Keratinocyte (primary cell): ENCODE results near the gene STAG3. TPM values are rescaled to one million over a fixed set of nuclear protein-coding genes. Genes with fewer than 3 reads are reported as not detected.
"Not testable (repeated sequence)": the region's sequence is repeated elsewhere in the genome, so short reads cannot be mapped to it uniquely, and the experiment has no call there.

Experiments
- DNase-seq: peaks from one replicate; pipeline ENCODE4 v3.0.0-alpha.2; 2011; ENCODE audit warnings: low read depth, missing footprints, low spot score
- FAIRE-seq: peaks from 2 replicates; lab custom pipeline; 2011; peaks lifted over from hg19 to GRCh38; lab: Jason Lieb, UNC
- H2AFZ ChIP-seq: 2 replicates; pipeline ENCODE4 v1.6.0; 2012; ENCODE audit warnings: low read length, control low read depth, inconsistent platforms; ENCODE audit not compliant: control insufficient read depth
- H3K27ac ChIP-seq: 2 replicates; pipeline ENCODE4 v1.5.1; 2011; ENCODE audit warnings: low read length; ENCODE audit not compliant: control insufficient read depth, insufficient read depth
- H3K27me3 ChIP-seq: 3 replicates; pipeline ENCODE4 v1.6.0; 2011; ENCODE audit warnings: low read length; ENCODE audit not compliant: control insufficient read depth, insufficient read depth; ENCODE audit errors: extremely low read depth
- H3K36me3 ChIP-seq, 2 experiments: 2 replicates in 1 of 2; 3 replicates in 1 of 2; pipeline ENCODE4 v1.5.1; 2011; ENCODE audit warnings: low read length in 2 of 2, mild to moderate bottlenecking in 1 of 2; ENCODE audit not compliant: control insufficient read depth in 2 of 2, insufficient read depth in 2 of 2; ENCODE audit errors: extremely low read depth in 1 of 2
- H3K4me1 ChIP-seq: 3 replicates; pipeline ENCODE4 v1.5.1; 2011; ENCODE audit warnings: low read length; ENCODE audit not compliant: control insufficient read depth, insufficient read depth; ENCODE audit errors: extremely low read depth
- H3K4me2 ChIP-seq: 3 replicates; pipeline ENCODE4 v1.6.0; 2011; ENCODE audit warnings: low read depth, low read length; ENCODE audit not compliant: control insufficient read depth, insufficient read depth; ENCODE audit errors: extremely low read depth
- H3K4me3 ChIP-seq, 3 experiments: fragments of 200-600 bp in 1 of 3; sonication (generic) in 1 of 3; 2 replicates in 2 of 3; 3 replicates in 1 of 3; pipeline ENCODE4 v1.5.1; 2011 to 2016; ENCODE audit warnings: low read length in 3 of 3, mild to moderate bottlenecking in 3 of 3, control low read depth in 2 of 3, inconsistent platforms in 1 of 3, low read depth in 1 of 3, mixed read lengths in 1 of 3, mixed run types in 1 of 3, moderate library complexity in 1 of 3; ENCODE audit not compliant: control insufficient read depth in 2 of 3, insufficient read depth in 2 of 3; ENCODE audit errors: extremely low read depth in 1 of 3
- H3K79me2 ChIP-seq: 2 replicates; pipeline ENCODE4 v1.6.0; 2012; ENCODE audit warnings: low read length; ENCODE audit not compliant: control insufficient read depth, insufficient read depth
- H3K9ac ChIP-seq: 3 replicates; pipeline ENCODE4 v1.6.0; 2011; ENCODE audit warnings: low read length; ENCODE audit not compliant: control insufficient read depth, insufficient read depth; ENCODE audit errors: extremely low read depth
- H3K9me1 ChIP-seq: 3 replicates; pipeline ENCODE4 v1.6.0; 2011; ENCODE audit warnings: low read length; ENCODE audit not compliant: control insufficient read depth, insufficient read depth; ENCODE audit errors: extremely low read depth
- H3K9me3 ChIP-seq: 2 replicates; pipeline ENCODE4 v1.5.1; 2012; ENCODE audit warnings: low read depth, low read length; ENCODE audit not compliant: control insufficient read depth
- H4K20me1 ChIP-seq: 3 replicates; pipeline ENCODE4 v1.6.0; 2011; ENCODE audit warnings: low read length; ENCODE audit not compliant: control insufficient read depth, insufficient read depth; ENCODE audit errors: extremely low read depth
- dilution Hi-C: fragments of 300-500 bp; cut with MboI; formaldehyde crosslinking; loops from one replicate; pipeline ENCODE4 v1.7.0; 2020; ENCODE audit warnings: low sequenced_read_pairs; ENCODE audit not compliant: extremely low pct_ligation_motif_present
- polyA plus RNA-seq, 5 experiments: library from polyadenylated mRNA; depleted of rRNA in 3 of 5; stranded (reverse) in 3 of 5; stranded (forward) in 1 of 5; unstranded in 1 of 5; fragments of >200 nt; gene quantifications; 1 replicate in 1 of 5; 2 replicates in 3 of 5; 3 replicates in 1 of 5; pipeline versions ENCODE4 v1.2.1 to v1.2.3, GENCODE V29; 2011 to 2012; ENCODE audit warnings: missing spikeins in 2 of 5, low read depth in 1 of 5, low replicate concordance in 1 of 5

Gene STAG3
- polyA plus RNA-seq, 1 donor (not counting 4 experiments of a cell fraction or from before 2014, with no cell fraction given), result 0.28 TPM

DNA sequence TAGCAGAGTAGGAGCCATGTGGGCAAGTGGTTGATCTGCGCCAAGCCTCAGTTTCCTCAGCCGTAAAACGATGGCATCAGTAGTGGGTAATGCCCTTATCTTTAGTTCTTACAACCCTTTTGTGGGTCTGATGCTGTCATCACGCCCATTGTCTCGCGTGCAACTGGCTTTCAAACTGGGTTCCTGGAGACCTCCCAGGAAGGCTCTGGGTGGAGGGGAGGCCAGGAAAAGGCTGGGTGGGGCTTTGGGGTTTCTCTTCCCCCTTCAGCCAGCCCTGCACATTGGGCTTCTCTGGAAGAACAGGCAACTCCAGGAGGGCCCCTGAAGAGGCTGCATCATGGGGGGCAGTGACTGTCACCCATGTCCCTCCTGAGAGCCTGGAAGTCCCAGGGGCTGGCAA is 47.2 kb downstream of the STAG3 start:
- H3K9me3 ChIP-seq, H3K27ac ChIP-seq, H3K79me2 ChIP-seq, FAIRE-seq, H4K20me1 ChIP-seq, H2AFZ ChIP-seq, dilution Hi-C loops, H3K4me3 ChIP-seq, H3K9ac ChIP-seq, H3K4me1 ChIP-seq, H3K4me2 ChIP-seq, DNase-seq, H3K27me3 ChIP-seq, H3K9me1 ChIP-seq, H3K36me3 ChIP-seq: not testable (repeated sequence)

DNA sequence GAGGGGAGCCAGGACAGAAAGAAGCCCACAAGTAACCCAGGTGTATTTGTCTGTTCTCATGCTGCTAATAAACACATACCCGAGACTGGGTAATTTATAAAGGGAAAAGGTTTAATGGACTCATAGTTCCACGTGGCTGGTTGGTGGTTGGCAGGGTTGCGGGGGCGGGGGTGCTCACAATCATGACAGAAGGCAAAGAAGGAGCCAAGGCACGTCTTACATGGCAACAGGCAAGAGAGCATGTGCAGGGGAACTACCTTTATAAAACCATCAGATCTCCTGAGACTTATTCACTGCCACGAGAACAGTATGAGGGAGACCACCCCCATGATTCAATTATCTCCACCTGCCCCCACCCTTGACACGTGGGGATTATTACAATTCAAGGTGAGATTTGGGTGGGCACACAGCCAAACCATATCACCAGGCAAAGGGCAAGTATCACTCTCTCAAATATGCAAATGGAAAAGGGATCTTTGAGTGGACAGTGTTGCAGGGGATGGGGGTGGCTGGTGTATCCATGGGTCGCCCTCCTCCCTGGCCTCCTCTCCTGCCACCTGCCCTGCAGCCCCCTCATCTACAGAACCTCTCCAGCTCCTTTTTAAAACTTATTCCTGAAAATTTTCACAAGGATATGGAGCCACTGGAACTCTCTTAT is 57.1 kb downstream of the STAG3 start:
- not testable (repeated sequence) for FAIRE-seq

DNA sequence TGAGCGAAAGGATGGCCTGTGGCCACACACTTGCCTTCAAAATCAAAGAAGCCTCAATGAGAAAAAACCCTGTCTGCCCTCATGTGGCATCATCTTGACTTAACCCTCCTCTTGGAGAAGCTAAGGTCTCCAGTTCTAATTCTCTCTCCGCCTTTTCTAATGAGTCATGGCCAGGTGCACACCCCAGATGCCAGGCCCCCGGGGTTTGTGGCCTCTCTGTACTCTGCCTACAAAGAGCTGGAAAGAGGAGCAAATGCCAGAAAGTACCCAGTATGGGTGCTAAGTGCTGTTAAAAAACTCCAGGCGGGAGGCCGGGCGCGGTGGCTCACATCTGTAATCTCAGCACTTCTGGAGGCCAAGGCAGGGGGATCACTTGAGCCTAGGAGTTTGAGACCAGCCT is 62.3 kb downstream of the STAG3 start:
- H3K4me3 ChIP-seq, FAIRE-seq, H4K20me1 ChIP-seq, dilution Hi-C loops, H3K9ac ChIP-seq, H3K36me3 ChIP-seq, H3K79me2 ChIP-seq, H3K9me1 ChIP-seq, H3K4me1 ChIP-seq, H3K27ac ChIP-seq, H3K9me3 ChIP-seq, H3K4me2 ChIP-seq, DNase-seq, H2AFZ ChIP-seq, H3K27me3 ChIP-seq: not testable (repeated sequence)

More for the DNA sequence above, 57.1 kb downstream of the STAG3 start:
- H3K4me2 ChIP-seq, H3K4me3 ChIP-seq, H3K27me3 ChIP-seq, H3K9me1 ChIP-seq, H3K4me1 ChIP-seq, dilution Hi-C loops, DNase-seq, H3K27ac ChIP-seq, H2AFZ ChIP-seq, H4K20me1 ChIP-seq, H3K36me3 ChIP-seq, H3K79me2 ChIP-seq, H3K9me3 ChIP-seq, H3K9ac ChIP-seq: not testable (repeated sequence)

DNA sequence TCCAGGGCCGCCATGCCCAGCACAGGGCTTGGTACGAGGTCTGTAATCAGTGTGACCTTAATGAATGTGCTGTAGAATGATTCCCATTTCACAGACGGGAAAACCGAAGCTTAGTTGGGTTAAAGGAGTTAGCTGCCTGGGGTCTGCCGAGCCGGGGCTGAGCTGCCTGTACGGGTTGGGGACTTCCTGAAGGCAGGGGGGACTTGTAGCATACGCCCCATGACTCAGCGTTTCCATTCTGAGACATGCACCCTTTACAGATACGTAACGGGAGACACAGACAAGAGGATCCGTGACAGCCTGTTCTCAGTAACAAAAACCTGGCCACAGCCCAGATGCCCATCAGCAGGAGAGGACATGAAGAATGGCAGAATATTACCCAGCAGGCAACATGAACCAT is 65.7 kb downstream of the STAG3 start:
- DNase-seq, H3K79me2 ChIP-seq, H4K20me1 ChIP-seq, H3K4me1 ChIP-seq, H3K27ac ChIP-seq, FAIRE-seq, H3K9ac ChIP-seq, H2AFZ ChIP-seq, H3K4me2 ChIP-seq, H3K9me1 ChIP-seq, H3K27me3 ChIP-seq, H3K9me3 ChIP-seq, H3K36me3 ChIP-seq, H3K4me3 ChIP-seq, dilution Hi-C loops: not testable (repeated sequence)

DNA sequence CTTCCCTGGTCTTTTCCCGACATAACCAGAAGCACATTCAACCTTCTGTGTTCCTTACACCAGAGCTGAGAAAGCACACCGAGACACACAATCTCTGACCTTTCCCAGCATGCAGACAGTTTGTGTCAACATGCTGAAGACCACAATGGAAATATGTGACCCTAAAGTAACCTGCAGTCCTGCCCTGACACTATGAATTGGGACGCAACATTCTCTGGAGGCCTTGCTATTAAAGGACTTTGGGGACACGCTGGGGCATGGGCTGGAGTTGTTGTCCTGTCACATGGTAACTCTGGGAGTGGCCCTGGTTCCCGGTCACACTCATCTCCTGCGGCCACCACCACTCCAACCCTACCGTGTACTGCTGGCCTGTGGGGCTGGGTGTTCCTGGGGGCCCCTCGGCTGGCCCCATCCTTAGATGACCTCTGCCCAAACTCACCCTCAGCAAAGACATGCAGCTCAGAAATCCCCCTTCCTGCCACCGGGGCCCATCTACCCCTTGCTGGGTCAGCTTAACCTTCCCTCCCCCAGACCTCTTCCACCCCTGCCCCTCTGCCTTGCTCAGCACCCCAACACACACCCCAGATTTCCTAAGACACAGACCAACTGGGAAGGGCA is 67.4 kb downstream of the STAG3 start:
- H3K79me2 ChIP-seq, H2AFZ ChIP-seq, dilution Hi-C loops, H3K9me1 ChIP-seq, H3K27ac ChIP-seq, H3K27me3 ChIP-seq, H4K20me1 ChIP-seq, FAIRE-seq, DNase-seq, H3K4me2 ChIP-seq, H3K36me3 ChIP-seq, H3K9me3 ChIP-seq, H3K4me1 ChIP-seq, H3K4me3 ChIP-seq, H3K9ac ChIP-seq: not testable (repeated sequence)
